HG03103 (cell line): Measurements from ENCODE around the gene NNT.
"Not testable (repeated sequence)": the region's sequence is repeated elsewhere in the genome, so short reads cannot be mapped to it uniquely, and the experiment has no call there.

Experiments
- ATAC-seq: cut with Tn5 transposase; IDR thresholded peaks from one replicate; pipeline ENCODE4 v1.9.1; 2021; ENCODE audit warnings: low read depth; ENCODE audit not compliant: unreplicated experiment

Gene NNT

DNA sequence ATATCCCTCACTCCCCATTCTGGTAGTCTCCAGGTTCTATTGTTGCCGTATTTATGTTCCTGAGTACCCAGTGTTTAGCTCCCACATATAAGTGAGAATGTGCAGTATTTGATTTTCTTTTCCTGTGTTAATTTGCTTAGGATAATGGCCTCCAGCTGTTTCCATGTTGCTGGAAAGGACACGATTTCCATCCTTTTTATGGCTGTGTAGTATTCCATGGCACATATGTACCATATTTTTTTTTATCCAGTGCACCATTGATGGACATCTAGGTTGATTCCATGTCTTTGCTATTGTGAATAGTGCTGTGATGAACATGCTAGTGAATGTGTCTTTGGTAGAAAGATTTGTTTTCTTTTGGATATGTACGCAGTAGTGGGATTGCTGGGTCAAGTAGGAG is 98.2 kb downstream of the NNT start:
- ATAC-seq, result no peak

DNA sequence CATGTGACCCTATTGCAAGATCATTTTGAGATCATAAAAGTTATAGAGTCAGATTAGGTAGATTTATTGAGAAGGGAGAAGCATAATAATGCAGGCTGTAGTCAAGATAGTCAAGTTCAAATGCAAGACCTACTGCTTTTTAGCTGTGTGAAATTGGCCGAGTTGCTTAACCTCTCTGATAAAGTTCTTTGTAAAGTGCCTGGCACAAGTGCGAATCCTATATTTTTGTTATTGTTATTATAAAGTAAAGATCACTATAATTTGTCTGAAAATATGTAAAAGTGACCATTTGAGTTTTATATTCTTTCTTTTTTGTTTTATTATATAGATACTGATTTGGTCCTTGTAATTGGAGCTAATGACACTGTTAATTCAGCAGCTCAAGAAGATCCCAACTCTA is 99.3 kb downstream of the NNT start:
- ATAC-seq, result no peak

DNA sequence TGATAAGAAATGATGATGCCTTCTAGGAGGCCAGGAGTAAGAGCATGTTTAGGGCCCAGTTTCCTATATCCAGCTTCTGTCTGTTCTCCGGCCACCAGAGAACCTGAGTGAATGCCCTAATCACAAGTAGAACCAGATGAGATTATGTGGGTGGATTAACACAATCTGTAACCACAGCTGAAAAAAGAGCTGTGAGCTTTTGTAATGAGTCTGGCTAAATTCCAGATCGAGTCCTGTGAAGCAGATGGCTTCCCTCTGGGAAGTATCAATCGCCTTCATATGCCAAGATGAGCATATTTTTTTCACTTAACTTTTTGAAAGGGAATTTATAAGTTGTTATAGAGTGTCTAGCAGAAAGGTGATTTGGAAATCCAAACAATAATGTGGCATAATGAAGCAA is 99.8 kb downstream of the NNT start:
- no peak for ATAC-seq

DNA sequence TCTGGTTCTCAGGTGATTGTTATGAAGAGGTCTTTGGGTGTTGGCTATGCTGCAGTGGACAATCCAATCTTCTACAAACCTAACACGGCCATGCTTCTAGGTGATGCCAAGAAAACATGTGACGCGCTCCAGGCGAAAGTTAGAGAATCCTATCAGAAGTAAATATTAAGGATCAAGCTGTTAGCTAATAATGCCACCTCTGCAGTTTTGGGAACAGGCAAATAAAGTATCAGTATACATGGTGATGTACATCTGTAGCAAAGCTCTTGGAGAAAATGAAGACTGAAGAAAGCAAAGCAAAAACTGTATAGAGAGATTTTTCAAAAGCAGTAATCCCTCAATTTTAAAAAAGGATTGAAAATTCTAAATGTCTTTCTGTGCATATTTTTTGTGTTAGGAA is 101.3 kb downstream of the NNT start:
- ATAC-seq, result no peak

DNA sequence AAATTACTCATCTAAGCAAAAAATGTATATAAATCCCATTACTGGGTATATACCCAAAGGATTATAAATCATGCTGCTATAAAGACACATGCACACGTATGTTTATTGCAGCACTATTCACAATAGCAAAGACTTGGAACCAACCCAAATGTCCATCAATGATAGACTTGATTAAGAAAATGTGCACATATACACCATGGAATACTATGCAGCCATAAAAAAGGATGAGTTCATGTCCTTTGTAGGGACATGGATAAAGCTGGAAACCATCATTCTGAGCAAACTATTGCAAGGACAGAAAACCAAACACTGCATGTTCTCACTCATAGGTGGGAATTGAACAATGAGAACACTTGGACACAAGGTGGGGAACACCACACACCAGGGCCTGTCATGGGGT is 103.6 kb downstream of the NNT start:
- not testable (repeated sequence) for ATAC-seq

DNA sequence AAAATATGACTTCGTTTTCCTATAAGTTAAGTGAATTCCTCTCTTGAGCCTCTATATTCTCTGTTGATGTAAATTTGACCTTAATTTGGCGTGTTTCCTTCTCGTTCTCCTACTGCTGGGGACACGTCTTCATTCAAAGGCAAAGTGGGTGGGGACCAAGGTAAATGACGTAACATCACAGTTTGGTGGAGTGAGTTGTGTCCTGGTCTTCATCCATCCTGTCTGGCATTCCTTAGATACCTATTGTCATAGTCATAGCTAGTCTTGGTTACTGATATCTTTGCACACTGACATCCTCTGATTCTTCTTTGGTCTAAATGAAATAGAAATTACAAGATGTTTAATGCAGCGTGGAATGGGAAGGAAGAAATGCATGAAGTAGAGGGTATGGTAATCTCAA is 108.5 kb downstream of the NNT start:
- ATAC-seq, result no peak

DNA sequence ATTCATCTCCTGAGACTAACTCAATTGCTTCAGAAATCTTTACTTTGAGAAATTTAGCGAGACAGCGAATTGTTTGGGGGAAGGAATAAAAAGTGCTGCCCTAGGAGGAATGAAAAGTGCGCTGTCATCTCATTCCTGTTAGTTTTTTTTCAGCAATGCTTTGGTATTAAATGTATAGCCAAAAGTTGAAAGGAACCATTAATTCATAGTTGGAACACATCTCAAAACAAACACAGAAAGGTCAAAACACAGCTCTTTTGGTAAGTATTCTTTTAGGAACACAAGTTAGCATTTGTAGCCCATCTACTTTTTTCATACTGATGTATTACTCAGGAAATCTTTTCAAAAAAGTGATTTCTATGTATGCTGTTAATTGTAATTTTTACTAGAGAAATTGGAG is 109.1 kb downstream of the NNT start:
- ATAC-seq, result no peak

DNA sequence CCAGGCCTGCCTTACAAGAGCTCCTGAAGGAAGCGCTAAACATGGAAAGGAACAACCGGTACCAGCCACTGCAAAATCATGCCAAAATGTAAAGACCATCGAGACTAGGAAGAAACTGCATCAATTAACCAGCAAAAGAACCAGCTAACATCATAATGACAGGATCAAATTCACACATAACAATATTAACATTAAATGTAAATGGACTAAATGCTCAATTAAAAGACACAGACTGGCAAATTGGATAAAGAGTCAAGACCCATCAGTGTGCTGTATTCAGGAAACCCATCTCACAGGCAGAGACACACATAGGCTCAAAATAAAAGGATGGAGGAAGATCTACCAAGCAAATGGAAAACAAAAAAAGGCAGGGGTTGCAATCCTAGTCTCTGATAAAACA is 116.8 kb downstream of the NNT start:
- not testable (repeated sequence) for ATAC-seq

DNA sequence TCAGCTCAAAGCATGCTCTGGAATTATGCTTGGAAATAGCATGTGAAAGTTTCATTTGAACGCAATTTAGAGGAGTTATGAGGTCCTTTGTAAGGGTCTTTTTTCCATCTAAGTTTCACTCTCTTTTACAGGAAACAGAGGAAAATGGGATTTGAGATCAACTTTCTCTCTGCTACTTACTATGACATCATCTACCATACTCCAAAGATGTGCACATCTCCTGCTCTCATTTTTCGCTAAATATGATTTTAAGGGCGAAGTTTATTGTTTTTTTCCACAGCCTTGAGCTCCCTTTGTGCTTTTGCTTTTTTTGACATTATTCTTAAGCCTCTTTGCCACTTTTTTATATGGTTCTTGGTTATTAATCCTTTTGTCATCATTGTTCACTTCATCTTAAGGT is 125.6 kb downstream of the NNT start:
- no peak for ATAC-seq

DNA sequence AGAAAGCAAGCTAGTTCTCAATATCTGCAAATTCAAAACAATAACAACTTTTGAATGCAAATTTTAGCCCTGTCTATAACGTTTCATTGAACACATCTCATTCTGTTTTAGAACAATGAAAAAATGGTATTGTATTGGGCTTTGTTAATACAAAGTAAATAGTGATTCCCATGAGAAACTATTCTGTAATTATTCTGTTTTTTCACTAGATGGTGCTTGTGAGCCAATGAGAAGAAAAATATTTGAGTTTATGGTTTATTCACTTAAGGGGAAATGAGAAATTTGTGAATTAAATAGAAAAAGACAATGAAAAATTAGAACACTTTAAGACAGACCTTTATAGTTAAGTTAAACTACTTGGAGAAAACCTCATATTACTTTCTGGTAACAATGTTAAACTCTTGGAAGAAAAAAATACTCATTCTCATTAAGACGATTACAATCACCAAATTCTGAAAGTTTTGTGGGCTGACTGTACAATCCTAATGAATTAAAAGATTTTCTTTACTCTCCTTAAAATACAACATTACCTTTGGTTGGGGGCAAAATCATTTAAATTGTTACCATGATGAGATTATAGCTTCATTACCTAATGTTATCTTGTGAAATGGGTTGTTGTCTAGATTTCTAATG is 127.0 kb downstream of the NNT start:
- ATAC-seq, result no peak

DNA sequence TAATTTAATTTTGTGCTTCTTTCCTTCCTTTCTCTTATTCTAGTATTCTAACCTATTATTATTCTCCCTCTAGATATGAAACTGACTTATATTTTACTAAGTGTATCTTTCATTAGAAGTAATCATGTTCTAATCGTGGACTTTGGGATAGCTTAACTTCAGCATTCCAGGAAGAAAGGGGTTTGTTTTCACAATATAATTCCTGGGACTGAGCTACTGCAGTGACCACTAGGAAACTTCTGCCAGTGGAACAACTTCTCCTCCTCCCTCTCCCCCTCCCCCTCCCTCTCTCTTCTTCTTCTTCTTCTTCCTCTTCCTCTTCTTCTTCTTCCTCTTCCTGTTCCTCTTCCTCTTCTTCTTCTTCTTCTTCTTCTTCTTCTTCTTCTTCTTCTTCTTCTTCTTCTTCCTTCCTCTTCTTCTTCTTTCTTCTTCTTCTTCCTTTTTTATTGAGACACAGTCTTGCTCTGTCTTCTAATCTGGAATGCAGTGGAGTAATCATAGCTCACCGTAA is 127.9 kb downstream of the NNT start:
- ATAC-seq, result no peak

DNA sequence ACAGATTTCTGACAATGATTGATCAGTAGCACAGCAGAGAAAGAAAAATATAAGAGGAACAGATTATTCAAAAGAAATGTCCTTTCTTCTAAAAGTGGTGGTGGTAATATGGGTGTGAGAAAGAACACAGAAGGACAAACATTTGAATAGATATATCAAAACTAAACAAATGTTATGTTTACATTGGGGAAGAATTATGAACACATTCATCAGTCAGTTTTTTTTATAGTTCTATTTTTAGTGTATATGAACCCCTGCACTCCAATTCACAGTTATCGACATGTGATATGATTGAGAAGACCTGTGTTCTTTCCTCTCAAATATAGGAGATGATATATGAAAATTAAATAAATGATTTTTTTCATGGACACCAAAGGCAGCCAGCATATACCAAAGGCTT is 128.6 kb downstream of the NNT start:
- ATAC-seq, result no peak

DNA sequence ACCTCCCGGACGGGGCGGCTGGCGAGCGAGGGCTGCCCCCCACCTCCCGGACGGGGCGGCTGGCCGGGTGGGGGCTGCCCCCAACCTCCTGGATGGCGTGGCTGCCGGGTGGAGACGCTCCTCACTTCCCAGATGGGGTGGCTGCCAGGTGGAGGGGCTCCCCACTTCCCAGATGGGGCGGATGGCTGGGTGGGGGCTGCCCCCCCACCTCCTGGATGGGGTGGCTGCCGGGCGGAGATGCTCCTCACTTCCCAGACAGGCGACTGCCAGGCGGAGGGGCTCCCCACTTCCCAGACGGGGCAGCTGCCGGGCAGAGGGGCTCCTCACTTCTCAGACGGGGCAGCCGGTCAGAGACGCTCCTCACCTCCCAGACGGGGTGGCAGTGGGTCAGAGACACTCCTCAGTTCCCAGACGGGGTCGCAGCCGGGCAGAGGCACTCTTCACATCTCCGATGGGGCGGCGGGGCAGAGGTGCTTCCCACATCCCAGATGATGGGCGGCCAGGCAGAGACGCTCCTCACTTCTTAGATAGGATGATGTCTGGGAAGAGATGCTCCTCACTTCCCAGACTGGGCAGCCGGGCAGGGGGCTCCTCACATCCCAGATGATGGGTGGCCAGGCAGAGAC is 143.1 kb downstream of the NNT start:
- ATAC-seq, result not testable (repeated sequence)

DNA sequence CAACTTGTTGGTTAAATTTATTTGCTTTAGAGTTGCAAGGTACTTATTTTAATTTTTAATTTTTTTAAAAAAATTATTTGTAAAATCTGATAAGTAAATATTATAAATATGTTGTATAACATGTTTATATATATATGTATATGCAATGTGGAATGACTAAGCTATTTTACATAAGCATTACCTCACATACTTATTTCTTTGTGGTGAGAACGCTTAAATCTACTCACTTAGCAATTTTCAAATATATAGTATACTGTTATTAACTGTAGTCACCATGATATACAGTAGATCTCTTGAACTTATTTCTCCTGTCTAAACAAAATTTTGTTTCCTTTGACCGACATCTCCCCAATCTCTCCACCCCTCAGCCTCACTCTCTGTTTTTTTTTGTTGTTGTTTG is 147.8 kb downstream of the NNT start:
- ATAC-seq, result no peak

DNA sequence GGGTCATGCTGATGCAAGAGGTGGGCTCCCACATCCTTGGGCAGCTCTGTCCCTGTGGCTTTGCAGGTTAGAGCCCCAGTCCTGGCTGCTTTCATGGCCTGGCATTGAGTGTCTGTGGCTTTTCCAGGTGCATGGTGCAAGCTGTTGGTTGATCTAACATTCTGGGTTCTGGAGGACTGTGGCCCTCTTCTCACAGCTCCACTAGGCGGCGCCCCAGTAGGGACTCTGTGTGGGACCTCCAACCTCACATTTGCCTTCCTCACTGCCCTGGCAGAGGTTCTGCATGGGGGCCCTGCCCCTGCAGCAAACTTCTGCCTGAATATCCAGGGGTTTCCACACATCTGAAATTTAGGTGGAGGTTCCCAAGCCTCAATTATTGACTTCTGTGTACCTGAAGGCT is 150.1 kb downstream of the NNT start:
- ATAC-seq, result no peak
